Measurements from ENCODE around the gene SRSF7.
"Not testable (repeated sequence)": the region's sequence is repeated elsewhere in the genome, so short reads cannot be mapped to it uniquely, and the experiment has no call there.

SRSF7 gene

DNA sequence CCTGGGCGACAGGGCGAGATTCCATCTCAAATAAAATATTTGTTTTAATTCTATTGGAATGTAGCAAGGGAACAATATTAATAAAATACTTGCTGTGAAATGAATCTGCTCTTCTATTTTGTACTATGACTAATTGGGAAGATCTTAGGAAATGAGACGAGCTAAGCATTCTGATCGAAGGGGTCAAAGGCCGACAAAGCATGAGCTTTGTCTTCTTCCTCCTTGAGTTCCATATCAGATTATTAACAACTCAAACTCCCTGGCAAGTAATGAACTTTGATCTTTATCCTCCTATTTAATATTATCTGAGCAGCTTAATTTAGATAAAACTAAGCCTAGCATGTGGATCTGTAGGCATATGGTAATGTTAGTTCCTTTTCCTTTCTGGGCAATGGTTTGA, 42.4 kb upstream of the SRSF7 start:
- no peaks in the 10 kb centered on the region for H3K4me1 ChIP-seq
- no peak overlapping the region for H3K4me2 ChIP-seq (ENCODE audit: low read length)
- TF ChIP-seq, protein P1, sequence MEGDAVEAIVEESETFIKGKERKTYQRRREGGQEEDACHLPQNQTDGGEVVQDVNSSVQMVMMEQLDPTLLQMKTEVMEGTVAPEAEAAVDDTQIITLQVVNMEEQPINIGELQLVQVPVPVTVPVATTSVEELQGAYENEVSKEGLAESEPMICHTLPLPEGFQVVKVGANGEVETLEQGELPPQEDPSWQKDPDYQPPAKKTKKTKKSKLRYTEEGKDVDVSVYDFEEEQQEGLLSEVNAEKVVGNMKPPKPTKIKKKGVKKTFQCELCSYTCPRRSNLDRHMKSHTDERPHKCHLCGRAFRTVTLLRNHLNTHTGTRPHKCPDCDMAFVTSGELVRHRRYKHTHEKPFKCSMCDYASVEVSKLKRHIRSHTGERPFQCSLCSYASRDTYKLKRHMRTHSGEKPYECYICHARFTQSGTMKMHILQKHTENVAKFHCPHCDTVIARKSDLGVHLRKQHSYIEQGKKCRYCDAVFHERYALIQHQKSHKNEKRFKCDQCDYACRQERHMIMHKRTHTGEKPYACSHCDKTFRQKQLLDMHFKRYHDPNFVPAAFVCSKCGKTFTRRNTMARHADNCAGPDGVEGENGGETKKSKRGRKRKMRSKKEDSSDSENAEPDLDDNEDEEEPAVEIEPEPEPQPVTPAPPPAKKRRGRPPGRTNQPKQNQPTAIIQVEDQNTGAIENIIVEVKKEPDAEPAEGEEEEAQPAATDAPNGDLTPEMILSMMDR (IDR thresholded peaks at IDR 0.05): no peak
- no peaks in the 10 kb centered on the region for H3K9me3 ChIP-seq (ENCODE audit: control insufficient read depth, low read length)
- no peak overlapping the region for H3K9ac ChIP-seq
- no peaks in the 10 kb centered on the region for H3K27me3 ChIP-seq (ENCODE audit: control insufficient read depth, insufficient read depth, low read length)
- H3K79me2 ChIP-seq: no peaks in the 10 kb centered on the region
- no peak overlapping the region for H3K27ac ChIP-seq
- H3K4me3 ChIP-seq (ENCODE audit: low read depth, low read length): no peak overlapping the region
- H2AFZ ChIP-seq: no peak overlapping the region
- no peaks in the 10 kb centered on the region for H3K36me3 ChIP-seq (ENCODE audit: control insufficient read depth, insufficient read depth, low read length)

- Histone ChIP-seq H3K4me1 (no peaks in the 10 kb centered on the region), H3K4me2 (ENCODE audit: low read length) (no peak overlapping the region), H3K9ac (no peak overlapping the region), H3K9me3 (ENCODE audit: control insufficient read depth, low read length) (no peaks in the 10 kb centered on the region), H3K79me2 (no peaks in the 10 kb centered on the region), H3K4me3 (ENCODE audit: low read depth, low read length) (no peak overlapping the region), H3K27me3 (ENCODE audit: control insufficient read depth, insufficient read depth, low read length) (no peaks in the 10 kb centered on the region), H3K36me3 (ENCODE audit: control insufficient read depth, insufficient read depth, low read length) (no peaks in the 10 kb centered on the region), H2AFZ (no peak overlapping the region), H3K27ac (no peak overlapping the region)
- TF ChIP-seq, protein P1 (IDR thresholded peaks at IDR 0.05): no peak
Observed at GRCh38 chr2:38792751-38793150, 41.6 kb upstream of the SRSF7 start.

GRCh38 chr2:38792321-38792720, 41.2 kb upstream of the SRSF7 start:
- not testable (repeated sequence) for H3K4me3 ChIP-seq (ENCODE audit: low read depth, low read length); H3K4me1 ChIP-seq; H3K9ac ChIP-seq; H3K9me3 ChIP-seq (ENCODE audit: control insufficient read depth, low read length); H2AFZ ChIP-seq; H3K36me3 ChIP-seq (ENCODE audit: control insufficient read depth, insufficient read depth, low read length); H3K27ac ChIP-seq; H3K79me2 ChIP-seq; H3K4me2 ChIP-seq (ENCODE audit: low read length); H3K27me3 ChIP-seq (ENCODE audit: control insufficient read depth, insufficient read depth, low read length)

GRCh38 chr2:38791744-38792143, 40.6 kb upstream of the SRSF7 start:
- Histone ChIP-seq H3K4me1 (no peaks in the 10 kb centered on the region), H3K36me3 (ENCODE audit: control insufficient read depth, insufficient read depth, low read length) (no peaks in the 10 kb centered on the region), H3K27me3 (ENCODE audit: control insufficient read depth, insufficient read depth, low read length) (no peaks in the 10 kb centered on the region), H3K9me3 (ENCODE audit: control insufficient read depth, low read length) (no peaks in the 10 kb centered on the region), H3K79me2 (no peaks in the 10 kb centered on the region), H3K9ac (no peak overlapping the region), H3K4me2 (ENCODE audit: low read length) (no peak overlapping the region), H3K27ac (no peak overlapping the region), H3K4me3 (ENCODE audit: low read depth, low read length) (no peak overlapping the region), H2AFZ (no peak overlapping the region)
- TF ChIP-seq, protein P1 (IDR thresholded peaks at IDR 0.05): no peak

- TF ChIP-seq, protein P1 (IDR thresholded peaks at IDR 0.05): no peak
- Histone ChIP-seq H3K4me3 (ENCODE audit: low read depth, low read length) (no peak overlapping the region), H3K36me3 (ENCODE audit: control insufficient read depth, insufficient read depth, low read length) (no peaks in the 10 kb centered on the region), H3K27me3 (ENCODE audit: control insufficient read depth, insufficient read depth, low read length) (no peaks in the 10 kb centered on the region), H3K4me2 (ENCODE audit: low read length) (no peak overlapping the region), H2AFZ (no peak overlapping the region), H3K9ac (no peak overlapping the region), H3K4me1 (no peaks in the 10 kb centered on the region), H3K79me2 (no peaks in the 10 kb centered on the region), H3K27ac (no peak overlapping the region), H3K9me3 (ENCODE audit: control insufficient read depth, low read length) (no peaks in the 10 kb centered on the region)
Observed at GRCh38 chr2:38789691-38790090, 38.5 kb upstream of the SRSF7 start.

All from parathyroid adenoma (tissue), 2 donors.